Measurements from ENCODE around the gene CACYBP.

Gene CACYBP

DNA sequence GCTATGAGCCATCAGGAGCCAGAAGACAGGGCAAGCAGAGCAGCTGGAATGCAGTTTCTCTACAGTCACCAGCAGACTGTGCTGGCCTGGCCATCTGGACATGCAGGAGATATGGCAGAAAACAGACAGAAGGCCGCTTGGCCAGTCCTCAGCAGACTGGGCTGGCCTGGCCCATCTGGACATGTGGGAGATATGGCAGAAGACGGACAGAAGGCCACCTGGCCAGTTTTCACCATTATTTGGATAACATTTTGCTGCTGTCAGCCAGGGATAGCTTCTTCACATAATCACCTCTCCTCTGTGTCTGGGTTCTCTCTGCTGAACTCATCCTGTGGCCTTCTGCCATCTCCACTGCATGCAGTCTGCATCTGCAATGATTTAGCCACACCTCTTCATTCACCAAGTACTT lies 25.0 kb upstream of the CACYBP start:
- DNase-seq (ENCODE audit: low spot score): no peak

GRCh38 chr1:174975764-174976163 lies 24.0 kb upstream of the CACYBP start:
- no peak for DNase-seq (ENCODE audit: low spot score)

DNA sequence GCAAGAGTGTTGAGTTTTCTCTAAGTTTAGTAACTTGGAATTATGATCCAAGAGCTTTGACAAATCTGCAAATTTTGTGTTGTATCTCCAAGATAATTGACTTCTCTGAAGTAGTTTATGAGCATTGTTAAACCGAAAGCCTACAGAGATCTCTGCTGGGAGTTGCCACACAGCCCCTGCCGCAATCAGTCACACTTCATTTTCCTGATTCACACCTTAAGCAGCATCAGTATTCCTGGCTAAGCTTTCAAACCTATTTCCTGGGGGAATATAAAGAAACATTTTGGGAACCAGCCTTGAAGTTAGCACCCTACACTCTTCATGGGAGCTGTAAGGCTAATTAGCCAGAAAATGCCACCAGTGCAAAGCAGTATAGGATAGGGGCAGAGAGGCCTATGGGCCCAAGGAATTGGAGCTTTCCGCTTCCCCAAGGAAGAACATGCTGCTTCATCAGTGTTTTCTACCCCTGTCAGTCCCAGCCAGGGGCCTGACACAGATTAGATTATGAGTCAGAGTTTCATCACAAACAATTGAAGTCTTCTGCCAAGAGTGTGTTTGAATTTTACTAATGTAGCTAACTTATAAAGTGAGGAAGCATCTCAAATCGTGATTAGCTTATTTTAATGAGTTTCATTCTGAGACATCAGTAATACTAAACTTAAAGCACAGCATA lies 23.2 kb upstream of the CACYBP start:
- DNase-seq (ENCODE audit: low spot score): no peak

DNA sequence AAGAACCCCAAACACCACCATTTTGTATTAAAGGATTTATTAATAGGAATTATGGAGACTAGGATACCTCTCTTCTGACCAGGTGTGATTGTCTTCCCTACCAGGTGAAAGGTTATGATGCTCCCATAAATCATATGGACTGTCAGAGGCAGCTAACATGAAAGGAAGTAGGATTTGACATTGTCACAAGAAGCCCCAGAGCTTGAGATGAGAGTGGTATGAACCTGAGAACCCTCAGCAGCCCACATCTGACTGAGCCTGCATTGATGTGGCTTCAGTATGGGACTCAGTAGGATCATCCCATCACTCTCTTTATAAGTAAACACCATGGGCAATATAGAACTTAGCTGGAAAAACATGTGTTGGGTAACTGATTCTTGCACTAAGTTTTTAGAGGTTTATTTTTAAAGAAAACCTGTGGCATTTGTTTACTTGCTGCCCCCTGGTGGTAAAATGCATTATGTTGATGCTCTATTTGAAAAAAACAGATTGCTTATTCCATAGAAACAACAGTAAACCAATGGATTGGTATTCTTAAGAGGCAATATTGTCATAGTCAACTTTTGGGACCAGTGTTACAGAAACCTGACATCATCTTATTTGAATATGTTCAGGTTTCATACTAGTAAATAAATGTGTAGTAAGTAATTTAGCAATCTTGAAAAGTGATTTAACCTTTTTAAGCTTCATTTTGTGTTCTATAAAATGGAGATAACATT lies 16.6 kb upstream of the CACYBP start:
- DNase-seq (ENCODE audit: low spot score): peak; percentile 33

- DNase-seq (ENCODE audit: low spot score): no peak
Observed at GRCh38 chr1:174984952-174985351, 14.8 kb upstream of the CACYBP start.

DNA sequence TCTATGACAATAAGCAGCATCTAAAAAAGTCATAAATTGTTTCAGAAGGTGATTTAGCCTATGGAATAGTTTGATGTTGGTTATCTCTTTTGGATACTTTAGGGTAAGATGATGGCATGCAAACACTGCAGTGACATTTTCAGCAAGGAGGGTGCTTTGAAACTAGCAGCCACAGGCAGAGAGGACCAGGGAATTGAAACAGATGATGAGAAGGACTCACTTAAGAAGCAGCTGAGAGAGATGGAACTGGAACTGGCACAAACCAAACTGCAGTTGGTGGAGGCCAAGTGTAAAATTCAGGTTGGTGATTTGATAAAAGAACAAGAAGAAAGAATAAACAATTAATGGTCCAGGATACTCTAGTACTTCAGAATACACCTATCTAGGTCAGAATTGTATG lies 11.2 kb upstream of the CACYBP start:
- no peak for DNase-seq (ENCODE audit: low spot score)

GRCh38 chr1:174988986-174989385 lies 10.8 kb upstream of the CACYBP start:
- no peak for DNase-seq (ENCODE audit: low spot score)

DNA sequence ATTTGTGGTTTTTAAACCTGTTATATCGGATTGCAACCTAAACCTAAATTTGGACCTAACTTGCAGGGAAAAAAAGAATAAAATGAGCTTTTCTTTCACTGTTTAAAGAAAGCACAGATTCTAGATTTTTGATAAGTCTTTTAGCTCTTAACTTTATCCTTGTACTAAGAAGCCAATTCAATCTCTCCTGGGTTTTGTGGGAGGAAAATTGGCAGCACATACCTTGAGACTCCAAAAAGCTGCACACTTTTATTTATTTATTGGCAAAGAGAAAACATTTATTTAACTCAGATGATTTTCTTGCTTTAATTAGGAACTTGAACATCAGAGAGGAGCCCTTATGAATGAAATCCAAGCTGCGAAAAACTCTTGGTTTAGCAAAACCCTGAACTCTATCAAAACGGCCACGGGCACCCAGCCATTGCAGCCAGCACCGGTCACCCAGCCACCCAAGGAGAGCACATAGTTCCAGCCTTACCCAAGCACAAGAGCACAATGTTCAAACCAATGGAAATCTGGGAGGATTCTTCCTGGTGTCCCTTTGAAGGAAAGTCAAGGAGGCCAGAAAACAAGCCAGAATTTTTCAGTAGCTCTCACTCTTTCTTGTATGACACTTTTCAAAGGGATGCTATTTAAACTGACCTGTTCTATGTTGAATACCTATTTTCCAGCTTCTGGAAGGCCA lies 10.1 kb upstream of the CACYBP start:
- DNase-seq (ENCODE audit: low spot score): no peak

DNA sequence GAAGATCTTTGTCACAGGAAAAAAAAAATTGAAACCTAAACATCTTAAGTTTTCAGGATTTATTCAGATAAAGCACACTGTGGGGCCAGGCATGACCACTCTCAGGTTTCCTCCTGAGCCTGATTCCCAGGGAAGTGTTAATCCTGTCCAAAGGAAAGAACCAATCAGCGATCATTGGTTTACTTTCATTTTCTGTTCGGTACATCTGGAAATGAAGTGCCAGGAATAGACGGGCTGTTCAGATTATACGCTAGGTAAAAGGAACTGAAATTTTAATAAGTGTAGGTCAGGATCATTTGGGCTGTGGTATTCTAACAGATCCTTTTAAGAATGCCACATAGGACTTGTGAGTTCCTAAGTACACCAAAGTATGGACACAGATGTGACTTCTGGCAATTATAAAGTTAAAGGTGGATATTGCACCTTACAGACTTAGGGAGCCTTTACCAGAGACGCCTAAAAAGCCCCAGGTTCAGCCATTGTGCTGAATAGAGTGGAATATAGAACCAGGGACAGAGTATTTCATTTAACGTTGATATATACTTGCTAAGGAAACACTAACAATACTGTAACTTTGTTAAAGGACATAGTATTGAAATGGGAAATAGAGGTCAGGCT lies 9.3 kb upstream of the CACYBP start:
- peak; percentile 24 for DNase-seq (ENCODE audit: low spot score)

DNA sequence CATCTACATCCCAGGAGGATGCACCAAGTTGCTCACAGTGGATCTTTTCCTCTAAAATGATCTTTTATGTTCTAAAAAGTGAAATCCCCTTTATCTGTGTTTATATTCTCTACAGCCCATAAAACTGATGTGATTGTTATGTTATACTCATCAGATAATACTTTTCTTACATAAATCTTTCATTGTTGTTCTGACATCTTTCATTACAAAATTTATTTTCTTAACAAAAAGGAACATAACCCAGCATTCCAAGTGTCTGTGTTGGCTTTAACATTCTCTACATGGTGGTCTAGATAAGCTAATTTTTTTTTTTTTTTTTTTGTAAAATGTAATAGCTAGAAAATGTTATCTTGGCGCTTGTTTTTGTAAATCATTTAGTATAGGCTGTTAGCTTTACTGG lies 8.3 kb upstream of the CACYBP start:
- no peak for DNase-seq (ENCODE audit: low spot score)

- DNase-seq (ENCODE audit: low spot score): no peak
Observed at GRCh38 chr1:174995121-174995520, 4.6 kb upstream of the CACYBP start.

DNA sequence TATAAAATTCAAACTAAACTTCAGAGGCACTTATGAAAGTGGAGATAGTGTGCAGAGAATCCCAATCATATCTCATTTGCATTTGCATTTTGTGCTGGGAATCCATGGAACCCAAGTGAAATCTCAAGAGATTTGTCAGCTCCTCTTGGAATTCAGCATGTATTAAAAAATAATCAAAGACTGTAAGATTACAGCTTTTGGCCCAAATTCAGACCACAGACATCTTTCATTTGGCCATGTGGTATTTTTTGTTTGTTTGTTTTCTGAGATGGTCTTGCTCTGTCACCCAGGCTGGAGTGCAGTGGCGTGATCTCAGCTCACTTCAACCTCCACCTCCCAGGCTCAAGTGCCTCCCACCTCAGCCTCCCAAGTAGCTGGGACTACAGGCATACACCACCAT lies 3.8 kb upstream of the CACYBP start:
- no peak for DNase-seq (ENCODE audit: low spot score)

DNA sequence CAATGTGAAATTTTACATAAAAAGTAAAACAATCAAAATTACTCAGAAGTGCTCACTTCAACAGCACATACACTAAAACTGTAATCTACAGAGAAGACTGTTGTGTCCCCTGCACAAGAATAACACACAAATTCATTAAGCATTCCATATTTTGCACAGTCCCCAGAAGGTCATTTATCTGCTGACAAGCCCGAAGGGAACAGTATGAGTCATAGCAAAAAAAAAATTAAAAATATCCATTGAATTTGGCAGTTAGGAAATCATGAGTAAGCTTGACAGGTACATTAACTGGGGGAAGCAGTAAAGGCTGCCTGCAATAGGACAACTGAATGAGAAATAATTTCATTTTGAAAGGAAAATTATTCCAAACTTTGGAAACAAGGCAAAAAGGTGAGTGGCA lies 3.3 kb upstream of the CACYBP start:
- no peak for DNase-seq (ENCODE audit: low spot score)

DNA sequence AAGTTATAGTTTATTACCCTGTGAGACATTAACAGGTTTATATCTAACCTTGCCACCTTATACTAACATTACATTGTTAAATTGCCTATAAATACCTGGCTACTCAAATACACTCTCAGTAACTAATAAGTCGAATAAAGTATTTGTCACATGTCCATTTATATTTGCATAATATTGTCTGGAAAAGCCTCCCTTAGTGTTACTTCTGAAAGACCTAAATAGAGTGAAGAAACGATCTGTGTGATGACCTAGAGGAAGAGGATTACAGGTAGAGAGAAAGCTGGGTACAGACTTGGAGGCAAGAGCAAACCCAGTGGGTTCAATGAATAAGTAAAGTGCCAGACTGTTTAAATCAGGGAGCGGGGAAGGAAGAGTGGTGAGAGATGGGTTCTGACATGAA lies 2.7 kb upstream of the CACYBP start:
- DNase-seq (ENCODE audit: low spot score): no peak

- peak; percentile 74 for DNase-seq (ENCODE audit: low spot score)
Observed at GRCh38 chr1:174998569-174999215, 1.1 kb upstream of the CACYBP start.

DNA sequence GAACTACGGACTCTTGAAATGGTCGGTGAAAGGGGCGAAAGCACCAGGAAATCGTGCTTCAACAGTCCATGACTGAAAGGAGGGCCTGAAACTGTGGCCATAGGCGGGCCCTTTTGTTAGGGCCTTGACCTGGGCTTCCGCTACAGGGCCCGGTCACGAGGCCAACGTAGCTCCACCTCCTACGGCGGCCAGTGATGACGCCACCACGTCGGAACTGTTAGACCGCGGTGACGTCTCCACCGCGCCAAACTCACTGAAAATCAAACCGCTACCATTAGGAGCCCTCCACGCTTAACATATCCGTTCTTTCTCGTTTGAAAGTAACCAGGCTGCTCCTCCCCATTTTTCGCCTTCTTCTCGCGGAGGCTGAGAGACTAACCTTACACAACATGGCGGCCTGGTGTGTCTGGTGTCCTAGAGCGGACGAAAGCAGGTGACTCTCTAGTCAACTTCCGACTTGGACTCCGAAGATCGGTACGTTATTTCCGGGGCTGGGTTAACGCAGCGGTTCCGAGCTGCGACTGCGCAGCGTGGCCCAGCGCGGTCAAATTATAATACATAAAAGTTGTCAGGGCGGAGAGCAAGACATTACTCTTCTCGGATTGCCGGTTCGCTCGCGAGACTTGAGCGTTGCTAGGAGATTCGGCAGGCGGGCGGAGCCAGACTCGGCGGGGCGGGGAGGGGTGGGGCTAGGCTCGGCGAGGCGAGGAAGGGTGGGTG lies 371 bp upstream of the CACYBP start:
- DNase-seq (ENCODE audit: low spot score): peak; percentile 96

- no peak for DNase-seq (ENCODE audit: low spot score)
Observed at GRCh38 chr1:175000697-175001187, 995 bp downstream of the CACYBP start.

DNA sequence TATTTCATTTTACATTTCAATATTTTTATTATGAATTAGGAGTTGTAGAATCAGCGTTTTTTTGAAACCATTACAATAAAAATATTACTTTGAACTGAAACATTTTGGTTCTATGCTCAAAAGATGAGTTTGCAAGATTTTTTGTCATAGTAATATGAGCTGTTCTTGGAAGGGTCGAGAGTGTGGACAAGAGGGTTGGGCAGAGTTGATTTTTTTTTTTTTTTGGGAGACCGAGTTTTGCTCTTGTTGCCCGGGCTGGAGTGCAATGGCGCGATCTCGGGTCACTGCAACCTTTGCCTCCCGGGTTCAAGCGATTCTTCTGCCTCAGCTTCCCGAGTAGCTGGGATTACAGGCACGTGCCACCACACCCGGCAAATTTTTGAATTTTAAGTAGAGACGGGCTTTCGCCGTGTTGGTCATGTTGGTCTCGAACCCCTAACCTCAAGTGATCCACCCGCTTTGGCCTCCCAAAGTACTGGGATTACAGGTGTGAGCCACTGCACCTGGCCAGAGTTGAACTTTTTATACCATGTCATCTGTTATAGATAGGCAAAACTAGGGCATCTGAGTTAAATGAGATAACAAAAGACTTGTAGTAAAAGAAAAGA lies 3.3 kb downstream of the CACYBP start:
- DNase-seq (ENCODE audit: low spot score): no peak

DNA sequence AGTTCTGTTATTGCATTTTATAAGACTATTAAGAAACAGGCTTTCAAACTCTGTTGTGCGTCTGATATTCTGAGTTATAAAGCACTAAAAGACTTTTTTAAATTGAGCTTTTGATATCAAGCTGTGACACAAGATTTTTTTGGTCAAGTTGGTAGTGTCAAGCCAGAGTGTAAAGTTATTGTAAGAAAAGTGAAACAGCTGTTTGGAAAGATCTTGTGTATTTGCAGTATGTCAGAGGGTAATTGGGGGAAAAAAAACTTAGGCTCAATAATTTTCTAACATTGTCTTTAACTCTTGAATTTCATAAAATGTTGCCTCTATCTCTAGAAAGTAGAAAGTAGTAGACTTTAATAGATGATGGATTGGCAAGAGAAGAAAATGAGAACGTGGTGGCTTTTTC lies 3.8 kb downstream of the CACYBP start:
- no peak for DNase-seq (ENCODE audit: low spot score)

- DNase-seq (ENCODE audit: low spot score): no peak
Observed at GRCh38 chr1:175005085-175005783, 5.5 kb downstream of the CACYBP start.

Measured in germinal center (tissue), 1 donor.